ENCODE data around the gene B4GALT2. TPM values are rescaled to one million over a fixed set of nuclear protein-coding genes. Genes with fewer than 3 reads are reported as not detected.

B4GALT2 gene
- total and polyA plus RNA-seq, 2 donors (not counting 3 experiments of a cell fraction or from before 2014, with no cell fraction given), result 80.0 to 103 TPM

DNA sequence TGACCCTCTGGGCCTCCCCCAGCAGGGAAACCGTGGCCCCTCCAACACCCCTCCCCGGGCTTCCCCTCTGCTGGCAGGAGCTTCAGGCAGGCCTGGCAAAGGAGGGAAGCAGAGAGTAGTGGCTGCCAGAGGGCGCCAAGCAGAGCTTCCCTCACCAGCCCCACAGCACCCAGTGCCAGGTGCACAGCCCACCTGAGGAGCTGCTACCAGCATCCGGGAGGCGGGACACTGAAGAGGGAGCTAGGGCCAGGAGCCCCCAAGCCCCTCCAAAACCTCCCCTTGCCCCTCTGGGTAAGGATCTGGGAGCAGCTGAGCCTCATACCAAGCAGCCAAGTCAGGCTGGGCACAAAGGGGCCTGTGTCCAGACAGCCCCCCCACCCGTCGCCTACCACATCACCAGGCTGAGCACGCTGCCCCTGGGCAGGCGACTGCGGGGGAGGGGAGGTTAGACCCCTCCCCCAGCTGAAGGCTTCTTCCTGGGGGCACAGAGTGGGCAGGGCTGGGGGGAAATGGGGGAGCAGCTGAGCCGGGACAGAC lies 32.0 kb downstream of the B4GALT2 start:
- BruUV-seq (replicated peaks), result no TSS peak
- Histone ChIP-seq H3K4me3 (replicated peaks in 1 of 3; ENCODE audit: insufficient read depth in 1 of 3, low read depth in 1 of 3, low read length in 3 of 3) (no peak overlapping the region), H3K9me3 (replicated peaks; ENCODE audit: control insufficient read depth, insufficient read depth, low read length) (no peaks in the 10 kb centered on the region), H4K20me1 (replicated peaks; ENCODE audit: control insufficient read depth, extremely low read depth, insufficient read depth, low read length) (no peaks in the 10 kb centered on the region), H3K79me2 (ENCODE audit: control insufficient read depth, insufficient read depth, low read length) (no peaks in the 10 kb centered on the region), H3K36me3 (ENCODE audit: control insufficient read depth in 2 of 2, extremely low read depth in 1 of 2, insufficient read depth in 2 of 2, low read length in 2 of 2) (no peaks in the 10 kb centered on the region), H3K4me2 (ENCODE audit: insufficient read depth, low read length) (no peak overlapping the region), H3K9ac (replicated peaks; ENCODE audit: extremely low read depth, insufficient read depth, low read length) (no peak overlapping the region), H2AFZ (ENCODE audit: low read depth, low read length) (no peak overlapping the region), H3K4me1 (ENCODE audit: control insufficient read depth, extremely low read depth, insufficient read depth, low read length) (no peaks in the 10 kb centered on the region), H3K27ac (ENCODE audit: insufficient read depth, low read depth, low read length) (no peak overlapping the region), H3K27me3 (ENCODE audit: control insufficient read depth in 2 of 2, insufficient read depth in 2 of 2, low read length in 2 of 2) (peaks cover 0 to 4% of the 10 kb centered on the region in 2 experiments), H3K9me1 (replicated peaks; ENCODE audit: control insufficient read depth, extremely low read depth, insufficient read depth, low read length) (no peaks in the 10 kb centered on the region)
- DNase-seq (ENCODE audit: low read depth, low spot score) (no peak), FAIRE-seq (no peak)
- TF ChIP-seq JUN (IDR thresholded peaks at IDR 0.05; ENCODE audit: borderline replicate concordance, insufficient read depth, insufficient read length, low read depth) (no peak), POLR2AphosphoS5 (IDR thresholded peaks at IDR 0.05; ENCODE audit: insufficient read depth, low read depth, low read length) (no peak), FOS (IDR thresholded peaks at IDR 0.05; ENCODE audit: borderline replicate concordance, insufficient read depth, low read length) (no peak), EZH2 (IDR thresholded peaks at IDR 0.05; ENCODE audit: borderline replicate concordance, low read depth, low read length, severe bottlenecking) (no peak), POLR2A (IDR thresholded peaks at IDR 0.05; ENCODE audit: low read depth, low read length) (no peak)
- TF ChIP-seq, protein P1, sequence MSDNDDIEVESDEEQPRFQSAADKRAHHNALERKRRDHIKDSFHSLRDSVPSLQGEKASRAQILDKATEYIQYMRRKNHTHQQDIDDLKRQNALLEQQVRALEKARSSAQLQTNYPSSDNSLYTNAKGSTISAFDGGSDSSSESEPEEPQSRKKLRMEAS (IDR thresholded peaks at IDR 0.05; ENCODE audit: insufficient read depth, insufficient read length), result no peak
- dilution Hi-C loops (cut with MboI; ENCODE audit: extremely low pct_ligation_motif_present, low sequenced_read_pairs) (no loop called here), intact Hi-C loops (cut with micrococcal nuclease) (no loop called here)
- ChIA-PET CTCF (interaction anchor here (1.1 to 1.8 kb wide), 4 partner anchors 9 to 248 kb away, joined by 3 to 11 read pairs (median 4); no protein-coding TSS in a partner anchor), POLR2A (no interaction called here)

DNA sequence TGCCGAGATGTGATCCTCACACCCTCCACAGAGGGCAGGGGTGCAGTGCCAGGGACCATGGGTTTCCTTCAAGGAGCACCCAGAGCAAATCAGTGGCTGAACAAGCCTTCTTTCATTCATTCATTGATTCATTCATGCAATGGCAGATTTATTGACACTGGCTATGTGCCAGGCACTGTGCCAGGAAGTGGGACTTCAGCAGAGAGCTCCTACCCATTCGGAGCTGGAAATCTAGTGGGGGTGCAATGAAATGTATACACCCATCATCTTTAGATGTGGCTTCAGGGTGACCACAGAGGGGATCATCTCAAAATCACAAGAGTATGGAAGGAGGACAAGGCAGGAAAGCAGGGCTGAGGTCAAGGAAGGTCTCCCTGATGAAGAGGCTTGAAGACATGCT lies 33.4 kb downstream of the B4GALT2 start:
- H3K9ac ChIP-seq (replicated peaks; ENCODE audit: extremely low read depth, insufficient read depth, low read length), result no peak overlapping the region
- BruUV-seq (replicated peaks), result no TSS peak
- no peaks in the 10 kb centered on the region for H3K9me1 ChIP-seq (replicated peaks; ENCODE audit: control insufficient read depth, extremely low read depth, insufficient read depth, low read length)
- no peak overlapping the region for H3K4me2 ChIP-seq (ENCODE audit: insufficient read depth, low read length)
- CTCF ChIA-PET, result interaction anchor here (1.0 to 1.6 kb wide), 2 partner anchors 12 to 249 kb away, joined by 3 to 4 read pairs; no protein-coding TSS in a partner anchor
- H3K4me1 ChIP-seq (ENCODE audit: control insufficient read depth, extremely low read depth, insufficient read depth, low read length), result no peaks in the 10 kb centered on the region
- H3K4me3 ChIP-seq (replicated peaks in 1 of 3; ENCODE audit: insufficient read depth in 1 of 3, low read depth in 1 of 3, low read length in 3 of 3), result no peak overlapping the region
- dilution Hi-C loops (cut with MboI; ENCODE audit: extremely low pct_ligation_motif_present, low sequenced_read_pairs) (no loop called here), intact Hi-C loops (cut with micrococcal nuclease) (no loop called here)
- no peak overlapping the region for H3K27ac ChIP-seq (ENCODE audit: insufficient read depth, low read depth, low read length)
- no peak overlapping the region for H2AFZ ChIP-seq (ENCODE audit: low read depth, low read length)
- H3K36me3 ChIP-seq (ENCODE audit: control insufficient read depth in 2 of 2, extremely low read depth in 1 of 2, insufficient read depth in 2 of 2, low read length in 2 of 2), result no peaks in the 10 kb centered on the region
- H4K20me1 ChIP-seq (replicated peaks; ENCODE audit: control insufficient read depth, extremely low read depth, insufficient read depth, low read length), result no peaks in the 10 kb centered on the region
- no peaks in the 10 kb centered on the region for H3K9me3 ChIP-seq (replicated peaks; ENCODE audit: control insufficient read depth, insufficient read depth, low read length)
- DNase-seq (ENCODE audit: low read depth, low spot score) (no peak), FAIRE-seq (no peak)
- H3K27me3 ChIP-seq (ENCODE audit: control insufficient read depth in 2 of 2, insufficient read depth in 2 of 2, low read length in 2 of 2), result peaks cover 0 to 4% of the 10 kb centered on the region in 2 experiments
- POLR2A ChIA-PET, result no interaction called here
- TF ChIP-seq GATA2 (IDR thresholded peaks at IDR 0.05; ENCODE audit: insufficient read depth, insufficient read length, low read depth, low read length) (no peak), JUN (IDR thresholded peaks at IDR 0.05; ENCODE audit: borderline replicate concordance, insufficient read depth, insufficient read length, low read depth) (no peak), EZH2 (IDR thresholded peaks at IDR 0.05; ENCODE audit: borderline replicate concordance, low read depth, low read length, severe bottlenecking) (no peak), FOS (IDR thresholded peaks at IDR 0.05; ENCODE audit: borderline replicate concordance, insufficient read depth, low read length) (no peak), POLR2A (IDR thresholded peaks at IDR 0.05; ENCODE audit: low read depth, low read length) (no peak), MYC (IDR thresholded peaks at IDR 0.05; ENCODE audit: low read depth, low read length) (no peak)
- TF ChIP-seq, protein P1 (IDR thresholded peaks at IDR 0.05; ENCODE audit: insufficient read depth, insufficient read length), result no peak
- no peaks in the 10 kb centered on the region for H3K79me2 ChIP-seq (ENCODE audit: control insufficient read depth, insufficient read depth, low read length)

Data from endothelial cell of umbilical vein (primary cell).